WTC11 (cell line): Measurements from ENCODE around the gene TANGO6.

Experiments used
- CBFB ChIP-seq: sonication (generic); formaldehyde crosslinking; IDR thresholded peaks from 2 replicates; pipeline ENCODE4 v1.8.1; 2022; ENCODE audit warnings: mild to moderate bottlenecking, low read depth, missing genetic modification reagents
- CREB1 ChIP-seq: sonication (generic); formaldehyde crosslinking; IDR thresholded peaks from 2 replicates; pipeline ENCODE4 v1.8.0; 2023; ENCODE audit warnings: mild to moderate bottlenecking, missing genetic modification reagents
- JUN ChIP-seq: sonication (generic); formaldehyde crosslinking; IDR thresholded peaks from 2 replicates; pipeline ENCODE4 v1.8.0; 2023; ENCODE audit warnings: mild to moderate bottlenecking, missing genetic modification reagents
- MAX ChIP-seq: sonication (generic); formaldehyde crosslinking; IDR thresholded peaks from 2 replicates; pipeline ENCODE4 v1.8.0; 2022; ENCODE audit warnings: mild to moderate bottlenecking, missing genetic modification reagents
- PREB ChIP-seq: sonication (generic); formaldehyde crosslinking; IDR thresholded peaks from 2 replicates; pipeline ENCODE4 v1.8.1; 2022; ENCODE audit warnings: mild to moderate bottlenecking, missing genetic modification reagents, moderate library complexity, borderline replicate concordance
- SP1 ChIP-seq: sonication (generic); formaldehyde crosslinking; conservative IDR thresholded peaks from 2 replicates; pipeline ENCODE4 v1.8.1; 2022; ENCODE audit warnings: missing genetic modification reagents
- TEAD4 ChIP-seq: sonication (generic); formaldehyde crosslinking; IDR thresholded peaks from 2 replicates; pipeline ENCODE4 v1.8.0; 2022; ENCODE audit warnings: mild to moderate bottlenecking, missing genetic modification reagents
- USF1 ChIP-seq: sonication (generic); formaldehyde crosslinking; IDR thresholded peaks from 2 replicates; pipeline ENCODE4 v1.8.0; 2022; ENCODE audit warnings: mild to moderate bottlenecking, missing genetic modification reagents
- ZNF138 ChIP-seq: sonication (generic); formaldehyde crosslinking; conservative IDR thresholded peaks from 2 replicates; pipeline ENCODE4 v1.8.1; 2022; ENCODE audit warnings: mild to moderate bottlenecking, moderate library complexity, missing genetic modification reagents
- ZNF281 ChIP-seq: sonication (generic); formaldehyde crosslinking; IDR thresholded peaks from 2 replicates; pipeline ENCODE4 v1.8.0; 2023; ENCODE audit warnings: mild to moderate bottlenecking, missing genetic modification reagents
- TF ChIP-seq, protein P1 (sequence below): fragments of 200-600 bp; IDR thresholded peaks from 2 replicates; pipeline ENCODE4 v1.8.0; 2022; ENCODE audit warnings: antibody characterized with exemption
- TF ChIP-seq, protein P2 (sequence below): sonication (generic); formaldehyde crosslinking; conservative IDR thresholded peaks from 2 replicates; pipeline ENCODE4 v1.8.1; 2022; ENCODE audit warnings: mild to moderate bottlenecking, missing genetic modification reagents
- TF ChIP-seq, protein P3 (sequence below): sonication (generic); formaldehyde crosslinking; IDR thresholded peaks from 2 replicates; pipeline ENCODE4 v1.8.1; 2022; ENCODE audit warnings: low read depth, missing genetic modification reagents, borderline replicate concordance

GRCh38 chr16:68997564-68997963 lies 154.2 kb downstream of the TANGO6 start:
- TF ChIP-seq CREB1 (CRISPR knock-in tag) = no peak
- no peak for TF ChIP-seq ZNF281 (CRISPR knock-in tag)
- TF ChIP-seq, protein P1, sequence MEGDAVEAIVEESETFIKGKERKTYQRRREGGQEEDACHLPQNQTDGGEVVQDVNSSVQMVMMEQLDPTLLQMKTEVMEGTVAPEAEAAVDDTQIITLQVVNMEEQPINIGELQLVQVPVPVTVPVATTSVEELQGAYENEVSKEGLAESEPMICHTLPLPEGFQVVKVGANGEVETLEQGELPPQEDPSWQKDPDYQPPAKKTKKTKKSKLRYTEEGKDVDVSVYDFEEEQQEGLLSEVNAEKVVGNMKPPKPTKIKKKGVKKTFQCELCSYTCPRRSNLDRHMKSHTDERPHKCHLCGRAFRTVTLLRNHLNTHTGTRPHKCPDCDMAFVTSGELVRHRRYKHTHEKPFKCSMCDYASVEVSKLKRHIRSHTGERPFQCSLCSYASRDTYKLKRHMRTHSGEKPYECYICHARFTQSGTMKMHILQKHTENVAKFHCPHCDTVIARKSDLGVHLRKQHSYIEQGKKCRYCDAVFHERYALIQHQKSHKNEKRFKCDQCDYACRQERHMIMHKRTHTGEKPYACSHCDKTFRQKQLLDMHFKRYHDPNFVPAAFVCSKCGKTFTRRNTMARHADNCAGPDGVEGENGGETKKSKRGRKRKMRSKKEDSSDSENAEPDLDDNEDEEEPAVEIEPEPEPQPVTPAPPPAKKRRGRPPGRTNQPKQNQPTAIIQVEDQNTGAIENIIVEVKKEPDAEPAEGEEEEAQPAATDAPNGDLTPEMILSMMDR = no peak
- TF ChIP-seq CBFB (CRISPR knock-in tag) = no peak
- no peak for TF ChIP-seq ZNF138
- TF ChIP-seq, protein P2, sequence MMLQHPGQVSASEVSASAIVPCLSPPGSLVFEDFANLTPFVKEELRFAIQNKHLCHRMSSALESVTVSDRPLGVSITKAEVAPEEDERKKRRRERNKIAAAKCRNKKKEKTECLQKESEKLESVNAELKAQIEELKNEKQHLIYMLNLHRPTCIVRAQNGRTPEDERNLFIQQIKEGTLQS (CRISPR knock-in tag) = no peak
- TF ChIP-seq JUN = no peak
- TF ChIP-seq SP1 (CRISPR knock-in tag) = no peak
- TF ChIP-seq PREB = no peak
- TF ChIP-seq USF1 (CRISPR knock-in tag) = no peak
- TF ChIP-seq TEAD4 (CRISPR knock-in tag) = no peak
- no peak for TF ChIP-seq MAX (CRISPR knock-in tag)
- TF ChIP-seq, protein P3, sequence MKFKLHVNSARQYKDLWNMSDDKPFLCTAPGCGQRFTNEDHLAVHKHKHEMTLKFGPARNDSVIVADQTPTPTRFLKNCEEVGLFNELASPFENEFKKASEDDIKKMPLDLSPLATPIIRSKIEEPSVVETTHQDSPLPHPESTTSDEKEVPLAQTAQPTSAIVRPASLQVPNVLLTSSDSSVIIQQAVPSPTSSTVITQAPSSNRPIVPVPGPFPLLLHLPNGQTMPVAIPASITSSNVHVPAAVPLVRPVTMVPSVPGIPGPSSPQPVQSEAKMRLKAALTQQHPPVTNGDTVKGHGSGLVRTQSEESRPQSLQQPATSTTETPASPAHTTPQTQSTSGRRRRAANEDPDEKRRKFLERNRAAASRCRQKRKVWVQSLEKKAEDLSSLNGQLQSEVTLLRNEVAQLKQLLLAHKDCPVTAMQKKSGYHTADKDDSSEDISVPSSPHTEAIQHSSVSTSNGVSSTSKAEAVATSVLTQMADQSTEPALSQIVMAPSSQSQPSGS = no peak
